ENCODE results near the gene PSG1. TPM values are rescaled to one million over a fixed set of nuclear protein-coding genes. Genes with fewer than 3 reads are reported as not detected.

The PSG1 gene
- total and polyA plus RNA-seq, 2 of the 13 experiments (the other 11 are each of a cell fraction or from before 2014, with no cell fraction given), result not detected

DNA sequence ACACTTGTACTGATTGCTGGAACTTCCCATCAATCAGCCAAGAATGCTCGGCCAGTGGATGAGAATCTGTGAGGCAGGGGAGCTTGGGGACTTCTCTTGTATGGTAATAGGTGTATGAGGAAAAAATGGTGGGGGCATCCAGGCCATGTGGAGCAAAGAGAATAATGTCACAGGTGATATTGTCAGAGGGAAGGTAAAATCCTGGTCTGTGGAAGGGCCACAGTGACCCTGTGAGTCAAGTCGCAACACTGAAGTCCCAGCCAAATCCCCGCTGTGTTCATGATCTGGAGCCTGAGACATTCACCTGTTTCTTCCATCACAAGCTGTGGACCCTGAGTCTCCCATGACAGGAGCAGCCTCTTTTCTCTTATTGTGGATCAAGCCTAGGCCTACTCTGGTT is 49.4 kb upstream of the PSG1 start:
- Histone ChIP-seq H3K9me3 (ENCODE audit: low read length) (no peaks in the 10 kb centered on the region), H3K27ac (ENCODE audit: extremely low read length, insufficient read depth, low read length) (no peak overlapping the region), H2AFZ (ENCODE audit: low read length) (no peak overlapping the region), H3K79me2 (ENCODE audit: insufficient read depth, low read length) (no peaks in the 10 kb centered on the region), H3K4me3 (replicated peaks in 1 of 3; ENCODE audit: insufficient read depth in 1 of 3, low read depth in 2 of 3, low read length in 3 of 3) (no peak overlapping the region), H3K4me1 (ENCODE audit: insufficient read depth, low read length) (no peaks in the 10 kb centered on the region), H3K9ac (ENCODE audit: insufficient read depth, low read depth, low read length) (no peak overlapping the region), H3K4me2 (ENCODE audit: low read depth, low read length) (no peak overlapping the region), H3K27me3 (ENCODE audit: control insufficient read depth in 1 of 2, insufficient read depth in 2 of 2, low read length in 2 of 2) (no peaks in the 10 kb centered on the region), H4K20me1 (ENCODE audit: insufficient read depth, low read length) (0 out of 2 replicates have a peak, but pooled peaks cover 3% of the 10 kb centered on the region), H3K36me3 (replicated peaks in 1 of 2; ENCODE audit: control insufficient read depth in 1 of 2, insufficient read depth in 2 of 2, low read length in 2 of 2) (no peaks in the 10 kb centered on the region)
- ATAC-seq, result no peak
- ChIA-PET POLR2A (no interaction called here), CTCF (ENCODE audit: low intra/inter-chr PET ratio, low total read pairs) (no interaction called here)
- no peak for DNase-seq (ENCODE audit: low spot score)
- in situ Hi-C loops (cut with HindIII; ENCODE audit: extremely low pct_ligation_motif_present, low pct_unique_long_range_greater_than_20kb), result no loop called here
- TF ChIP-seq FIP1L1 (IDR thresholded peaks at IDR 0.05; ENCODE audit: borderline replicate concordance, insufficient read depth, low read depth, low read length) (no peak), JUNB (CRISPR knock-in tag; IDR thresholded peaks at IDR 0.05; ENCODE audit: borderline replicate concordance) (no peak), ZFX (CRISPR knock-in tag; IDR thresholded peaks at IDR 0.05; ENCODE audit: low read depth) (no peak), MEIS1 (CRISPR knock-in tag; IDR thresholded peaks at IDR 0.05; ENCODE audit: borderline replicate concordance) (no peak), GABPB1 (CRISPR knock-in tag; IDR thresholded peaks at IDR 0.05) (no peak), GTF2F1 (IDR thresholded peaks at IDR 0.05; ENCODE audit: low read length) (no peak)
- TF ChIP-seq, protein P1, sequence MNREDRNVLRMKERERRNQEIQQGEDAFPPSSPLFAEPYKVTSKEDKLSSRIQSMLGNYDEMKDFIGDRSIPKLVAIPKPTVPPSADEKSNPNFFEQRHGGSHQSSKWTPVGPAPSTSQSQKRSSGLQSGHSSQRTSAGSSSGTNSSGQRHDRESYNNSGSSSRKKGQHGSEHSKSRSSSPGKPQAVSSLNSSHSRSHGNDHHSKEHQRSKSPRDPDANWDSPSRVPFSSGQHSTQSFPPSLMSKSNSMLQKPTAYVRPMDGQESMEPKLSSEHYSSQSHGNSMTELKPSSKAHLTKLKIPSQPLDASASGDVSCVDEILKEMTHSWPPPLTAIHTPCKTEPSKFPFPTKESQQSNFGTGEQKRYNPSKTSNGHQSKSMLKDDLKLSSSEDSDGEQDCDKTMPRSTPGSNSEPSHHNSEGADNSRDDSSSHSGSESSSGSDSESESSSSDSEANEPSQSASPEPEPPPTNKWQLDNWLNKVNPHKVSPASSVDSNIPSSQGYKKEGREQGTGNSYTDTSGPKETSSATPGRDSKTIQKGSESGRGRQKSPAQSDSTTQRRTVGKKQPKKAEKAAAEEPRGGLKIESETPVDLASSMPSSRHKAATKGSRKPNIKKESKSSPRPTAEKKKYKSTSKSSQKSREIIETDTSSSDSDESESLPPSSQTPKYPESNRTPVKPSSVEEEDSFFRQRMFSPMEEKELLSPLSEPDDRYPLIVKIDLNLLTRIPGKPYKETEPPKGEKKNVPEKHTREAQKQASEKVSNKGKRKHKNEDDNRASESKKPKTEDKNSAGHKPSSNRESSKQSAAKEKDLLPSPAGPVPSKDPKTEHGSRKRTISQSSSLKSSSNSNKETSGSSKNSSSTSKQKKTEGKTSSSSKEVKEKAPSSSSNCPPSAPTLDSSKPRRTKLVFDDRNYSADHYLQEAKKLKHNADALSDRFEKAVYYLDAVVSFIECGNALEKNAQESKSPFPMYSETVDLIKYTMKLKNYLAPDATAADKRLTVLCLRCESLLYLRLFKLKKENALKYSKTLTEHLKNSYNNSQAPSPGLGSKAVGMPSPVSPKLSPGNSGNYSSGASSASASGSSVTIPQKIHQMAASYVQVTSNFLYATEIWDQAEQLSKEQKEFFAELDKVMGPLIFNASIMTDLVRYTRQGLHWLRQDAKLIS (CRISPR knock-in tag; IDR thresholded peaks at IDR 0.05), result no peak
- 25% methylated on average over 3 of the region's 3 CpGs for WGBS (ENCODE audit: low lambda C conversion rate)
- BruUV-seq (replicated peaks), result no TSS peak
- intact Hi-C loops (cut with micrococcal nuclease; ENCODE audit: unreplicated experiment), result no loop called here
- FAIRE-seq, result no peak
